GM19240 (cell line): ENCODE measurements around the gene MSRB3.
"Not testable (repeated sequence)": the region's sequence is repeated elsewhere in the genome, so short reads cannot be mapped to it uniquely, and the experiment has no call there.

ENCODE experiments used
- DNase-seq: peaks from one replicate; pipeline ENCODE4 v3.0.0; 2011; ENCODE audit warnings: low spot score; ENCODE audit not compliant: insufficient read length

Gene MSRB3

DNA sequence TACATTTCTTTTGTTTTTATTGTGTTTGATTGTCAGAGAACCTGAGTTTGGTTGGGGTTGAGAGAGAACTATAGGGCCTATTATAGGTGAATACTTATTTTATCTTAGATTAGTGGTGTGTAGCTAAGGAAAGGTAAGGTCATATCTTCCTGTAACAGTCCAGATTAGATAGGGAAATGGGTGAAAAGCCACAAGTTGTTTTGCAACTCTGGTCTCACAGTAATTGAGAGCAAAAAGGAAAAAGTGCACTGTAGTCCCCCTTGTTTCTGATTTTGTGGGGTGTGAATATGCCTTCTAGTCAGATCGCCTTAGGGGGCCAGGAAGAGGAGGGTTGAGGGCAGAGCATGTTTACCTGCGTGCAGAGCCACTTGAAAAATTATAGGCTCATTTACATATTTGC is 8.9 kb downstream of the MSRB3 start:
- DNase-seq = no peak

DNA sequence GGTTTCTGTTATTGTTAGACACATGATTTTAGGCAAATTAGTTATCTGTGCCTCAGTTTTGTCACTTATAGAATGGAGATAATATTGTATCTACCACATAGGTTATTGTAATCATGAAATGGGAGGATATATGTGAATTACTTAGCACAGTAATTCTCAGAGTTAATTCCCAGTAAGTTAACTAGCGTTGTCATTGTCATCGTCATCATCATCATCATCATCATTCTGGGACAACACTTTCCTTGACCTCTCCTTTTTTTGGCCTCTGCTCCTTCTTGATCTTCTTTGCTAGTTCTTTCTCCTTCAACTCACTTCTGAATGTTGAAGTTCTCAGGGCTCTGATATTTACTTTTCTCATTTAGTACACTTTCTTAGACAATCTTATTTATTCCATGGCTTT is 13.8 kb downstream of the MSRB3 start:
- DNase-seq = no peak

DNA sequence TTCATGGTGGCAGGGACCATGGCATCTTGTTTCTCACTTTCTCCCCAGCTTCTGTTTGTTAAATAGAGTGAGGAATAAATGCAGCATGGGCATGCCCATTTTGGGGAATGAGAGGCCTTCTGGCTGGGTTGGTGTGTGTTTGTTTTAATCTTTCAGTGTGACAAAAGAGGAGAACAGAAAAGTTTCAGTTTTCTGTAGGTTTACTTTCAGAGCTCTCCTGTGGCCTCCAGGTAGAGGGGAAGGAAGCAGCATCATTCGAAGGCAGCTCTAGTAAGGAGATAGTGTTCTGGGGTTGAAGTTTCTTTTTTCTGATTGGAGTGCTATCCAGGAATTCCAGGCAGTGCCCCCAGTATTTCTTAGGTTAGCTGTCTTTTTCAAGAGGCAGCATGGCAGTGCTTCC is 15.3 kb downstream of the MSRB3 start:
- DNase-seq = no peak

DNA sequence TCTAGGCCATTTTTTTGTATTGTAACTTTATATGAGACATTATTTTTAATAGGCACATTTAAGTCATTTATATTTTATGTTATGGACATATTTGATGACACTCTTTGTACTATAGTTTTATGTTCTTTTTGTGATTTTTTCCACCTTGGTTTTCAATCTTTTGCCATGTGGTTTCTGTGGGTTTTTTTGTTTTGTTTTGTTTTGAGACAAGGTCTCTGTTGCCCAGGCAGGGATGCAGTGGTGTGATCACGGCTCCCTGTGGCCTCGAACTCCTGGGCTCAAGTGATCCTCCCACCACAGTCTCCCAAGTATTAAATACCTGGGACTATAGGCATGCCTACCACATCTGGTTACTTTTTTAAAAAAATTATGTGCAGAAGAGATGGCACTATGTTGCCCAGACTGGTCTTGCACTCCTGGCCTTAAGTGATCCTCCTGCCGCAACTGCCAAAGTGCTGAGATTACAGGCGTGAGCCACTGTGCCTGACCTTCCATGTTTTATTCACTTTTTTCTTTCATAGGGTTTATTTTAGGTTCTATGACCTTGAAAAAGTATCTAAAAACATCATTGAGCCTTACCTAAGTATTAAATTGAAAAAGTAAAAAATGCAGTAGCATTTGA is 16.3 kb downstream of the MSRB3 start:
- DNase-seq = no peak

DNA sequence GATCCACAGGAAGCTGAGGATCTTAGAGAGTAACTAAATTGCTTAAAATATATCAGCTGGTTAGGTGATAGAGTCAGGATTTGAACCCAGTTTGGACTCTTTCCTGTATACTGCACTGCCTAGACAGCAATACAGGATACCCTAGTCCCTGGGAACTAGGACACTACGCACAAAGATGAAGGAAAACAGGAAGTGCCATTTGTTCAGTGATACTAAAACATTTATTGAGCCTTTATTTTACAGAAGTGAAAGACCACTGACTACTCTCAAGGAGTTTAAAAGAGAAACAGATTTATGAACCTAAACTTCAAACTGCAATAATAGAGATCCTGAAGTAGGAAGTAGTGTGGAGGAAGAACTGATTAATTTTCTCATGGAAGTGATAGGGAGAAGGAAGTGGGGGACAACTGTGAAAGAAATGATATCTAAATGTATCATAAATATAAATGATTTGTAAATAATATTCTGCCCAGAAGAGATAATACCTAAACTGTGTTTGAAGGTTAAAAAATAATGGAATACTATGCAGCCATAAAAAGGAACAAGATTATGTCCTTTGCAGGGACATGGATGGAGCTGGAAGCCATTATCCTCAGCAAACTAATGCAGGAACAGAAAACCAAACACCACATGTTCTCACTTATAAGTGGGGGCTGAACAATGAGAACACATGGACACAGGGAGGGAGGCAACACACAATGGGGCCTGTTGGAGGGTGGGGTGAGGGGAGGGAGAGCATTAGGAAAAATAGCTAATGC is 18.2 kb downstream of the MSRB3 start:
- no peak for DNase-seq

DNA sequence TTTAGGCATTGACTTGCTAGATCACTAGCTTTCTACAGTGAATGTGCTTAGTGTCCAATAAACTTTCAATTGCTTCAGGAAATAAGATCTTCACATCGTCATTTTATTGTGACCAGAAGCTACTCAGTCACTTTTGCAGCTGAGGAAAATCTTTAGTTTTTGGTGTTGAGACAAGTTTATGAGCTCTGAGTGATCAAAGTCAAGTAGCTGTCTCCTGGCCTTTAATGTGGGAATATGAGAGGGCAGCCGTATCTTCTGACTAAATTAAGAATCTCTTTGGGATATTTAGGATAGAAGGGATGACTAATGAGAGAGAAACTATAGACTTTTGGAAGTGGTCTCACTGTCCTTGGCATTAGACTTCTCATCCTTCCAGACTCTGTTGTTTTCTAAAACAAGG is 21.6 kb downstream of the MSRB3 start:
- no peak for DNase-seq

DNA sequence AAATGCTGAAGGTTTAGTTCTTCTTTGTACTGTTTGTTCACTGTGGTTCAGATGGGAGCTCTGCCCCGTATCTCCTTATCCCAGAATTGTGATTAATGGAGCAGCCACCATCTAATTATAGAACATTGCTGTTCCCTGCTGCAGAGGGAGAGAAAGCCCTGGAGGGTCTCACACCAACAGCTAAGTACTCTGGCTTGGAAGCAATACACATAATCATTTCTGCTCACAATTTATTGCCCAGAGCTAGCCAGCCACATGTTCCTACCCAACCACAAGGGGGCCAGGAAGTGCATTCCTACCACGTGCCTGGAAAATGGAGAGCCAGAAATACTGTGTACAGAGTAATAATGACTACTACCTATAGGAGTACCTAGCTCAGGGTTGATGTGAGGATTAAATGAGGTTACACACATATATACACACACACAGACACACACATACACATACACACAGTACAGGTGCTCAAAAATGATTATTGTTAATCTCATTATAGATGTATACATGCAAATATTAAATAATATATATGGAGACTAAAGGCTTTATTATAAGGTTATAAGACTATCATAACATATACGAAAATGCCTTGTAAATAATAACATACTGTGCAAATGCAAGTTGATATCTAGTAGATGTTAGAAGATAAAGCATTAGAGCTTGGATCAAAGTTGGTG is 22.3 kb downstream of the MSRB3 start:
- DNase-seq = no peak

DNA sequence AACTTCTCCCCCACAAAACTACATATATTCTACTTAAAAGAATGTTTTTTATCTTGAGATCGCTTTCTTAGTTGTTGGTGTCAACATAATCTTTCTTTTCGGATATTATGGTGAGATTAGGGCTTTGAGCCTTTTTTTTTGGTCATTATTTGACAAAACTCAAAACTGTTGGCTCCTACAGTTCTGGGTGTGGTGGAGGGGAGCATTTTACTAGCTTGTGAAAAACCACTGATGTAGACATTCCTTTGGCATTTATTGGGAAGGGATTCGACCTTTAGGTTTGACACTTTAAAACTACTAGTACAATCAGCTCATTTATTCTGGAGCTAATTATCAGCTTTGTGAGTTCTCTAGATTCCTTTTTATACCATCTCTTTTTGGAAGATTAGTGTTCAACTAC is 24.4 kb downstream of the MSRB3 start:
- no peak for DNase-seq

DNA sequence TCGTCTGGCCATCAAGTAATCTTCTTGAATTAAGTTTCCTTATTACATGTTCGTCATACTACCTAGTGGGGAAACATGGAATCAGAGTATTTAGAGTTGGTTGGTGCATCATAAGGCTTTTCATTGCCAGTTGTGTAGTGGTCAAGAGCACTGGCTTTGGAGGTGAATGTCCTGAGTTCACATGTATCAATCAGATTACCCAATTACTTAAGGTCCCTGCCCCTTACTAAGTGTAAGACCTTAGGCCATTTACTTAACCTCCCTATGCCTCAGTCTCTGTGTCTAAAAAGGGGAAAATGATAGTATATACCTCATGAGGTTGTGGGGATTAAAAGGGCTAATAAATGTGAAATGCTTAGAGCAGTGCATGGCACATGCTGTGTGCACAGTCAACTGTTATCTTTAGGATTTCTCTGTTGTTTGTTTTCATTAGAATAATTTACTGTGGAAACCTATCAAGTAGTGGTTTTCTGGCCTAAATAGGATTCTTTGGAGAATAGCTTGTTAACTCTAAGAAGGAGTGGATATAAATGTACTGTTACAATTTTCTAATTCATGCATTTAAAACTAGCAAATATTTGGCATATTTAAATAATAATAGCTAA is 27.0 kb downstream of the MSRB3 start:
- no peak for DNase-seq

DNA sequence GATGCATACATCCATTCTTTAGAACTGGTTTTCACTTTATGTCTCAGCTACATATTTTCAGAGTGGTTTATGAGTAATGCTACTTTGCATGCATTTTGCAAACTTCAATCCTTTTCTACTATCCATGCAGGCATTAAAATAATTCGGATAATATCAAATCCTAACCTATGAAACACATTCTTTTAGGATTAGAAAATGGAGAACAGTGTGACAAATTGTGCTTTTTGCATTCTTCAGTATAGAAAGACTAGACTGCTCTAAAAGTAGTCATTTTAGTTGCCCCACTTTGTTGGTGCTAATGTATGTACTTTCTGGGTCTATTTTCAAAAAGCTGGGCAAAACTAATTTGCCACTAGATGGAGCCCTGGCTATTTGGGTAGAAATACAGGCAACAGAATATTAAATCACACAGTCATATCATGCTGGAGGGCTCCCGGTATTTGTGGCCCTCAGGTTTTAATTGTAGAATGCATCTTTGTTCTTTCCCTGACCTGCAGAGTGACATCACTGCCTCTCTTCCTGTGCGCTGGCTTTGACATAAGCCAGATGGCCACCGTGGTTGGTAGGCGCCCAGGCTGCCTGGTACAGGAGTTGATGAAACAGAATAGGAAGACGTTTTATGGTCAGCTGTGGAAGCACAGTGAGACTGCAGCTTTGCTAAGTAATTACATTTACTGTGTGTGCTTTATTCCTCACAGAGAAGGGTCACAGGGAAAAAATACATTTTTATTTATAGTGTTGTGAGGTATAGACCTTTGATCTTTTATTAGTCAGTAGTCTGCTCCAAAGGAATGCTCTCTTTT is 28.1 kb downstream of the MSRB3 start:
- DNase-seq = no peak

DNA sequence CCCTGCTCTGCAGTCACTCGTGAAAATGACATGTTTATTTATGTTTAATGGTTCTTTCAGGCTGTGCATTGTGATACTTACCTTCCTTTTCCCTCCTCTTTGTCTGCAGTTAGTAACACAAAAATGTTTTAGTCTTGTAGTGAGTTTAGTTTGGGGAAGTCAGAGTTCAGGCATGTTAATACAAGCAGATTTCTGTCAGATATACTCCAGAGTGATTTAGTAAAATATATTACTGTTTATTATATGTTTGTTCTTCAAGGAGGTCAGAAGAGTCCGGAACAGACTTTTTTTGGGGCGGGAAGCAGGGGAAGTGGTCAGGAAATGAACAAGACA is 28.7 kb downstream of the MSRB3 start:
- no peak for DNase-seq

DNA sequence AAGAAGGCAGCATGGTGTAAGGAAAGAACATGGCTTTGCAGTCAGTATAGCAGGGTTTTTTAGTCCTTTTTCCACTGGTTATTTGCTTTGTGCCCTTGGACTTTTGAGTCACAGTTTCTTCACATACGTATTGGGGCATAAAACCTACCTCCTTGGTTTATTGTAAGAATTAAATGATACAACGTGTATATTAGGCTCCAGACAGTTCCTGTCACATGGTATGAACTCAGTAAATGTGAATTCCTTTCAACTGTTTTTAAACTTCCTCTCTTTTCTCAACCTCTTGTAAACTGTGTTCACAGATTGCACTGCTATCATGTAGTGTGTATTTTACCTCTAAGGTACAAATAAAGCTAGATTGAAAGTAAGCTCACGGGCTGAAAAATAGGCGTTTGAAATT is 29.5 kb downstream of the MSRB3 start:
- DNase-seq = no peak

DNA sequence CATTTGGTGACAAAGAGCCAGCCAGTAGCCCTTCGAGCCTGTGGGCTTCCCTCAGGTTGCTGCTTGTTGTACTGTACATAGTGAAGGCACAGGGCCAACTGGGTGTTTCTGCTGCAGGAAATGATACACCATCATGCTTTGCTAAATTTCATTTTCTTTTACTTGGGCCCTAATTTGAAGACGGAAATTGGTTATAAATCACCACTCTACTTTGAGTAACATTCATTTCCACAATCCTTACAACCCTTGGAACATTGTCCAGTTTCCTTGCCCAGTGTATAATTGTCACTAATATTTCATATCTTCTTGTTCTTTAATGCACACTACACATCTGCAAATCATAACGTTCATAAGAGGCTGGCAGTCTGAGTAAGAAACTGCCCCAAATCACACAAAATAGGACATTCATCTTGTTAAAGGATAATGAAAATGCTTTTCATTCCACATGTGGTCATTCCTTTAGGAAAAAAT is 30.2 kb downstream of the MSRB3 start:
- no peak for DNase-seq

DNA sequence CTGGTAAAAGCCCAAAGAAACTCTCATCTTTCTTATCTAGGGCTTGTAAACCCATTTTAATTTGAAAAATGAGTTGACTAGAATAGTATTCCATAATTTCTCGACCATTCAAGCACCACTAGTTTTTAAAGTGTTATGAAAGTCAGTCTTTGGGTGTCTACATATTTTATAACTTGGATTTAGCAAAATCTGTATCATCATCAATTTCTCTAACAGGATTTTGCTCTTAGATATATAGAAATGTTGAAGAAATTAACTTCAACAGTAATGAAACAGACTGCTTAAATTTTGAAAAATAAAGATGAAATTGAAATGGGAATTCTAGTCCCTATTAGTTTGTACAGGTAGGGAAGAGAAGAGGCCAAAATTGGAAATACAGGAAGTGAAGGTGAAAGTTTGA is 32.8 kb downstream of the MSRB3 start:
- no peak for DNase-seq

DNA sequence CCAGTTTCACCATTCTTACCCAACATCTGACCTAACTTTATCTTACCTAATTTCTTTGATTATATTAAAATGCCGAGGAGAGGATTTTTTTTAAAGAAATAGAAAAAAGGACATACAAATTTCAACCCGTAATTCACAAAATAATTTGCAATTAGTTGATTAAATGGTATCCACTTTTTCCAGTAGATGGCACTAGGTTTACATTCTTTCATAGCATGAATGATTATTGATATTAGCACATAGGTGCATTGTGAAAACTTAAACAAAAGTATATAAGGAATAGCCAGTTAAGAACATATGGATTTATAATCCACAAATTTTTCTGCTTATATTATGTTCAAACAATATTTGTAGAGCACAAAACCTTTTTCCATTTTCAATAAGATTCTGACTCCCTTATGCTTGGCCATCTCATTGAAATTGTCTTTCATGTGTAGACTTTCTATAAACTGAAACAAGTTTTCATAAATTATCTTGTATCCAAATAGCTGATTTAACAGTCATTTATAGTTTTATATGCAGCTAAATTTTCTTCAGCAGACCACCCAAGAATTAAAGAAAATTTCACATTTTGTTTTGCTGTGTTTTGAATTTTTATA is 35.3 kb downstream of the MSRB3 start:
- no peak for DNase-seq

DNA sequence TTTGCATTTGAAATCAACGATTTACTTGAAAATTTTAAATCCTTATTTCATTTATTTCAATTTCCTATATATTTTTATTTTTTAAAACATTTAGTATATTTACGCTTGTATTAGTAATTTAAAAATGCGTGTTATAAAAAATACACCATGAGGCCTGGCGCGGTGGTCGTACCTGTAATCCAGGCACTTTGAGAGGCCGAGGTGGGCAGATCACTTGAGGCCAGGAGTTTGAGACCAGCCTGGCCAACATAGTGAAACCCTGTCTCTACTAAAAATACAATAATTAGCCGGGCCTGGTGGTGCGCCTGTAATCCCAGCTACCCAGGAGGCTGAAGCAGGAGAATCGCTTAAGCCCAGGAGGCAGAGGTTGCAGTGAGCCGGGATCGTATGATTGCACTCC is 36.8 kb downstream of the MSRB3 start:
- DNase-seq = not testable (repeated sequence)

DNA sequence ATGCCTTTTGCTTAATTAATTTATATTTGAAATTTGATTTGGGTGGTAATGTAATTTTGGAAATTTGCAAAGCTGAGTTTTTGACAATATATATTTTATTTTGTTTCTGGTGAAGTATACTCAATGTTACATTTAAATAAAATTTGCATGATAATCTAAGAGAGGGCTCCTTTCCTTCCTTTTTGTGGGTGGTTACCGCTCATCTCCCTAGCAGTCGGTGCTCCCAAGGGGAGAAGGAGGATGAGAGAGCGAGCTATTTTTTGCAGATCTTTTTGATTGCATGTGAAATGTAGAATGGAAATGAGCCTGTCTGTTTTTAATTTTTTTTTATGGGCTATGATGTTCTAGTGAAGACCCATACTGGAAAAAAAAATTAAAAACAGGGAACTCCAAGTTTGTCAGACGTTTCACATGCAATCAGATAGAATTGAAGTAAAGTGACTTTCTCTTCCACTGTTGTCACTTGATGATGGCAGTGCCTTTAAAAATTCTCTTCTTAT is 39.8 kb downstream of the MSRB3 start:
- DNase-seq = no peak

DNA sequence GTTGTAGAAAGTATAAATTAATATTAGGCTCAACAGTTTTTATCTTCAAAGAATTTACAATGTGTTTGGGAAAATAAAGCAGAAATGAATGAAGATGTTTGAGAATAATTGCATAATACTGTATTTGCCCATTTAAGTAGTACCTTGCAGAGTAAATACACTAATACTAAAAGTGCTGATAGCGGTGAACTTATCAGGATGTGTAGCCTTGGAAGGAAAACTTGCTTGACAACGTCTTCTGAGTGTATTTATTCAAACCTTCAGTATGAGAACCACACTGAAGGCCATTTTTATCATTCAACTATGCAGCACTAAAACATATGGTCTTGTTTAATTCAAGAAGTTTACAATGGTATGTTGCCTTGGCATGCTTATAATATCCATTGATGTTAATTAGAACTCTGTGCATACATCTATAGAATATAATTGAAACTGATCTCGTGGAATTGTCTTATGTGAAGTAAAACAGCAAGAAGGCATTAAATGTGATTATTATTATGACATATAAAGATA is 41.3 kb downstream of the MSRB3 start:
- no peak for DNase-seq

DNA sequence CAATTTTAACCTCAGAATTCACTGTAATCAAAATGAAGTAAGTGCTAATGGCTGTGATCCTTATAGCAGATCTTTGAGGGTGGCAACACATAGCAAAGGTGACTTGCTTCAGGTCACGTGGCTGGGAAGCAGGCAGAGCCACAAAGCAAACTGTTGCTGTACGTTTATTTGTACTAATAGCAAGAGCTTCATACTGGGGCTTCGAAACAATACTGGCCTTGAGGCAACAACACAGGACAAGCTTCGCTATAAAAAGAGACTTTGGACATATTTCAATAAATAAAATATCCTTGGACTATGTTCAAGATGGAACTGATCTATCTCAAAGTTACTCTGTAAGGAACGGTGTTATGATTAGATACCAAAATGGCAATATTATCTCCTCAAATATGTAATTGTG is 44.6 kb downstream of the MSRB3 start:
- no peak for DNase-seq

DNA sequence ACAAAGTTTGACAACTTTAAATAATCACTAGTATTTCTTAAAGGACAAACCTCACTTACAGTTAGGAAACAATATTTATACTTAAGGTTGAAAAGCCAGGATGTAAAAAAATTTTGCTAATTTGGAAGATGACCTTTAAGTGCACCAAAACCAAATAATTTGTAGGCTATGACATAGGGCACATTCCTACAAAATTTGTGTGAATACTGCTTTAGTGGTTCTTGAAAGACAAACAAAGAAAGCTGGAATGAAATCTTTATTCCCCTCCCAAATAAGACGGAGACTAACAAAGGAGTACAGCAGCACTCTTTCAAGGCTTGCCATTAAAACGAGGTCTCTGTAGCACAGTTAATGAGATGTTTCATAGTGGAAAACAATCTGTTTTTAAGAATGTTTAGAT is 45.6 kb downstream of the MSRB3 start:
- no peak for DNase-seq

DNA sequence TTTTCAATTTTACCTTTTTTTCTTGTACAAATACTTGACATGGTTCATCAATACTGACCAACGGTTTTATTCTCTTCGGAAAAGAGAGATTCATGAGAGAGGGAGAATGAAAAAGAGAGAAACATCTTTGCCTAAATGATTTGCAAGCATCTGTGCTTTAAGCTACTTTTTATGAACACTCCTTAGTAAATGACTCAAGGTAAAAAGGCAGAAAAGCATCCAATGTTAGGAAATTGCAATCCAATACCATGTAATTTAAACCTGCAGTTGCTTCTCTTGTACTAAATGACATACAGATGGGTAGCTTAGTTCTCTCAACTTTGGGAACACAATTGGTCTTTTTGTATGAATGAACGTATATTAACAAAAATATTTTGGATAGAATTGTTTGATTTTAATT is 46.1 kb downstream of the MSRB3 start:
- DNase-seq = no peak
